HG03108 (cell line): ENCODE measurements around the gene NFKB1.
"Not testable (repeated sequence)": the region's sequence is repeated elsewhere in the genome, so short reads cannot be mapped to it uniquely, and the experiment has no call there.

Experiments used
- ATAC-seq: cut with Tn5 transposase; IDR thresholded peaks from one replicate; pipeline ENCODE4 v1.9.1; 2021; ENCODE audit warnings: moderate library complexity; ENCODE audit not compliant: unreplicated experiment

The NFKB1 gene

DNA sequence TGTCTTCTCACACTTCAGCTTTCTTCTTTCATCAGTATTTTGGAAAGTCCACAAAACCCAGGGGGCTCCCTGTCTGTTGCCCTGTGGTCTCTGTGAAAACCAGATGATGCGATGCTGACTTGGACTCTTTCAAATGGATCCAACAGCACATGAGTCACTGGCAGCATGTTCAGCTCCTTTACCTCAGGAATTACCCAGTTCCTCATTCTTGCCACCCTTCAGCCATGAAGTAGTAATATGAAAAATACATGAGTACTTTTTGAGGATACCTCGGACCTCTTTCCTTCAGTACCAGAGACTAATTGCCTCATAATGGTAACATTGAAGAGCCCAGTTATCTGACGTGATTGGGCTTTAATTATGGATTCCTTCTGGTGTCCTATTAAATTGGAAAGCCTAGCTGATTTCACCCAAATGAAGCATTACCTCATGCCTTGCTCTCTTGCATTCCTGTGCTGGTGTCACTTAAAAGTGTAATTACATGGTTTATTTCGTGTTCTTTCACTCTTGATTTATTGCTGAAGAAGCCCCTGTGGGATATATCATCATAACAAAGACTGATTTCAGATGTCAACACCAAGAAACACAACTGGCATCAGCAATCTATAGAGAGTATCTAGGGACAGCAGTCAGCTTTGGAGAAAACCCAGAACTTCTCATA lies 63.4 kb downstream of the NFKB1 start:
- peak; percentile 83 for ATAC-seq

DNA sequence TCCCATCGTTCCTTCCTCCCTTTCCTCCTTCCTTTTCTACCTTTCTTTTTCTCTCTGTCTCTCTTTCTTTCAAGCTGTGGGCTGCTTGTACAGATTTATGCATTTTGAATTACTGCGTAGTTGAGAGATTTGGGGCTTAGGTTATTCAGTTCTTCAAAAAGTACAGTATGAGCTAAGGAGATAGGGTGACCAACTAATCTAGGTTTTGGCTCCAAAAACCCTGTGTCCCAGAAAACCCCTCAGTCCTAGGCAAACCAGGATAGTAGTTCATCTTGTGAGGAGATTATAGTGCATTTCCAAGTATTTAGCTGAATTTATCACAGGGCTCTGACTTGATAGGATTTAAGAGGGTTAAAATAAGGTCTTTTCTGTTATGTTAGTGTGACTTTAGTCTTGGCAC lies 64.5 kb downstream of the NFKB1 start:
- ATAC-seq, result no peak

DNA sequence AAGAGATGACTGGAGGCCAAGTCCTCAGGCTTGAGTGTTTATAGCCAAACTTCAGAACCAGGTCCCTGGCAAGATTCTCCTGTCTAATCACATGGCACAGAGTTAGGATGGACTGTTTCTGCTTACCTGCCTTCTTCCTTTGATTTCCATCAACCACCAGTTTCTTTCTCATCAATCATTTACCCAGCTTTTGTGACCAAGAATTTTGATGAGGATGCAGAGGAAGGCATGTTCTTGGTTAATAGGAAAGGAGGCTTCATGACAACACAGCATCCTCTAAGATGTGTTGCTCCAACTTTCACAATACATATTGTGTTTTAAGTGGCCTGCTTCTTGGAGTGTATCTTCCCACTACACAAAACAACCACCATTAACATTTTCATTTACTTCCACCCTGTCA lies 65.3 kb downstream of the NFKB1 start:
- no peak for ATAC-seq

DNA sequence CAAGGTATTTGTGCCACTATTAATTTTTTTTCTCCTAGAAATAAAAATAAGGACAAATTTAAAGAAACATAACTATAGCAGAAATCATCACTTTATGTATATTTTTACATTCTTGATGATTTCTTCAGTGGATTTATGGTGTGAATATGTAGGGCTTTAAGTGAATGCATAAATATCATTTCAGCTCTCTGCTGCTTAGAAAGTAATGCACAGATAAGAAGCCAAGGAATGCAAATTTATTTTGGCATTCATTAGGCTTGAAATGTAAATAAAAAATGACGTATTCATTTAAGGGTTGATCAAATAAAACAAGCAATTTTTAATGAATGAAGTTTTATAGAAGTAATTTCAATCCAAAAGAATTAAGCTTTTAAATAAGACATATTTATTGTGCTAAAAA lies 66.3 kb downstream of the NFKB1 start:
- ATAC-seq, result no peak

DNA sequence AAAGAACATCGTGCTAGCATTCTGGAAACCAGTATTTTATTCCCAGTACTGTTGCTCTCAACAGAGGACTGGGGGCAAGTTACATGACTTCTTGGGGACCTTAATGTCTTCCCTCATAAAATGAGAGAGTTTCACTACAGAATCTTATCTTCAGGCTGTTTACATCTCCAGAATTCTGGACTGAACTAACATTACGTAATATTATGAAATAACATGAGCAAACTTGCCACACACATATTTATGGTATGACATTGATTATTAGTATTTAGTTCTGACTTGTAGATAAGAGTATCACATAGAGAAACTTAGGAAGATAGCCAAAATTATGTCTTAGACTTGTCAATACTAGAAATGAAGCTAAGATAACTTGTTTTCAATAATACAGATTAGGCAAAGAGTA lies 68.0 kb downstream of the NFKB1 start:
- ATAC-seq, result no peak

DNA sequence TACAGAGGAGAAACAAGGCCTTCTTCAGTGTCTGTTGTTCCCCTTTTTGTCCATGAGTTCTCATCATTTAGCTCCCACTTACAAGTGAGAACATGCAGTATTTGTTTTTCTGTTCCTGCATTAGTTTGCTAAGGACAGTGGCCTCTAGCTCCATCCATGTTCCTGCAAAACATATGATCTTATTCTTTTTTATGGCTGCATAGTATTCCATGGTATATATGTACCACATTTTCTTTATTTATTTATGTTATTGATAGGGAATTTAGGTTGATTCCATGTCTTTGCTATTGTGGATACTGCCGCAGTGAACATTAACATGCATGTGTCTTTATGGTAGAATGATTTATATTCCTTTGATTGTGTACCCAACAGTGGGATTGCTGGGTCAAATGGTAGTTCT lies 69.1 kb downstream of the NFKB1 start:
- not testable (repeated sequence) for ATAC-seq

DNA sequence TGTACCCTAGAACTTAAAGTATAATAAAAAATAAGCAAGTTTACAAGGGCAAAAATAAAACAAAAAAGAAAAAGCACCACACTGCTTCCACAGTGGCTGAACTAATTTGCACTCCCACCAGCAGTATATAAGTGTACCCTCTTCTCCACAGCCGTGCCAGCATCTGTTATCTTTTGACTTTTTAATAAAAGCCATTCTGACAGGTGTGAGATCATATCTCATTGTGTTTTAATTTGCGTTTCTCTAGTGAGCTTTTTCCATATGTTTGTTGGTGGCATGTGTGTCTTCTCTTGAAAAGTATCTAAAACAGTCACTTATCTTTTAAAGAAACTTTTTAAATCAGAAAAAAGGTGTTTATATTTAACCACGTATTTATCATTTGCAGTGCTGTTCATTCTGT lies 71.3 kb downstream of the NFKB1 start:
- ATAC-seq, result no peak

DNA sequence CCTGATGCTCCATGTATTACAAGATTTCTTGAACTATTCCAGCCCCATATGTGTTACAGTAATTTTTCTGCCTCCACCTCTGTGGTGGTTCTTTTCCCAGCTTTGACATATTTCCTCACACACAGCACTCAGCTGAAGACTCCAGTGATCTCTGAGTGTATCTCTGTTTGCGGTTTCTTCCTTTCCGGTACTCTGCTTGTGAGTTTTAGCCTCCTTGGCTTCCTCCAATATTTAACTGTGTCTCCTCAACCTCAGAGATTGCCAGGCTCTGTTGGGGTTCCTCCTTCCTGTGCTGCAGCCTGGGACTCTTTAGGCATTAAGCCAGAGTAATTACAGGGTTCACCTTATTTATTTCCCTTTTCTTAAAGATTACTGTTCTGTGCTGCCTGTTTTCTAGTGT lies 73.2 kb downstream of the NFKB1 start:
- ATAC-seq, result no peak

DNA sequence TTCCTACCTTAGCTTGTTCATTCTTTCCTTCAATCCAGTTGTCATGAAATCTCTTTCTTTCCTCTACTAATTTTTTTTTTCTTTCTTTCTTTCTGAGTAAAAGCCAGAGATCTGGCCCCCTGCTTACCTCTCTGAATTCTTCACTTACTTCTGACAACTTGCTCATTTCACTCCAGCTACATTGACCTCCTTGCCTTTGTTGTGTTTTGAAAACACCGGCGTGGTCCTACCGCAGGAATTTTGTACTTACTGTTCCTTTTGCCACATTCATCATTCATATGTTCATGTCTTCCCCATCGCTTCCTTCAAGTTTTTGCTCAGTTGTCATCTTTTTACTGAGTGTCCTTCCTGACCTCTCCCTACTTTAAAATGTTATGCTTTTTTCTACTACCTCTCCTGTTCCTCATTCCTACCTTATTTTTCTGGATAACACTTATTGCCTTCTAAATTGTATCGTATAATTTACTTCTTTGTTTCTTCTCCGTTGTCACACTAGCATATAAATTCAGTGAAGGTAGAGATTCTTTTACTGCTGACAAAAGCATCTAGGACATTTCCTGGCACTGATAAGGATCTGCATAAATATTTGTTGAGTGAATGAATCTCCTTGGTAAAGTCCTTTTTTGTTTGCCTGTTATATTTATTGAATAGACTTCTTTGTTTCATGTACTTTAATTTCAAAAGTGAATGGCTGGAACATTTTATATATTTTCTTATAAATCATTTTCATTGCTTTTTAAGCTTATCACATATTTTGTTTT lies 74.4 kb downstream of the NFKB1 start:
- ATAC-seq, result no peak

DNA sequence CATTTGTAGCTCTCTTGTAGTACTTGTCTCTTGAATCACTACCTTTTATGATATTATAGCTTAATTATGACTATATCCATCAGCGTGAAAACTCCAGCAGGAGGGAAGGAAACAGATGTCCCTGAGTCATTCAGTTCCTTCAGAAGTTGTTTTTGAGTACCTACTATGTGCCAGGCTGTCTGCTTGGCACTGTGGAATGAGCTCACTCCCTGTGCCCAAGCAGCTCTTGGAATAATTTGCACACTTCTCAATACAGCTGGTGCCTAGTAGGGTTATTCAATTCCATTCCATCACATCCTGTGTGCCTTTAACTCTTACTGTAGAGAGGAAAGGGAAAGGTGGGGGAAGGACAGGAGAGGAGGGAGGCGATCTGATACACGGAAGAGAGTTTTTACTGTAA lies 77.1 kb downstream of the NFKB1 start:
- ATAC-seq, result no peak

DNA sequence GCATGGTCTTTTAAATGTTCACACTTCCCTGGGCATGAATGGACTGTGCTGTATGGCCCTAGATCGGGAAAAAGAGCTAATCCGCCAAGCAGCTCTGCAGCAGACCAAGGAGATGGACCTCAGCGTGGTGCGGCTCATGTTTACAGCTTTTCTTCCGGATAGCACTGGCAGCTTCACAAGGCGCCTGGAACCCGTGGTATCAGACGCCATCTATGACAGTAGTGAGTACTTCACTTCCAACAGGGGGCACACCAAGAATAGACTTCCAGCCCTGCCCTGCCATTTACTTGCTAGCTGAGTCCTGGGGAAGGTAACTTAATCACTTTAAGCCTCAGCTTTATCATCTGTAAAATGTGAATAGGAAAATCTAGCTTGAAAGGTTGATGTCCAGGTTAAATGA lies 77.7 kb downstream of the NFKB1 start:
- no peak for ATAC-seq

DNA sequence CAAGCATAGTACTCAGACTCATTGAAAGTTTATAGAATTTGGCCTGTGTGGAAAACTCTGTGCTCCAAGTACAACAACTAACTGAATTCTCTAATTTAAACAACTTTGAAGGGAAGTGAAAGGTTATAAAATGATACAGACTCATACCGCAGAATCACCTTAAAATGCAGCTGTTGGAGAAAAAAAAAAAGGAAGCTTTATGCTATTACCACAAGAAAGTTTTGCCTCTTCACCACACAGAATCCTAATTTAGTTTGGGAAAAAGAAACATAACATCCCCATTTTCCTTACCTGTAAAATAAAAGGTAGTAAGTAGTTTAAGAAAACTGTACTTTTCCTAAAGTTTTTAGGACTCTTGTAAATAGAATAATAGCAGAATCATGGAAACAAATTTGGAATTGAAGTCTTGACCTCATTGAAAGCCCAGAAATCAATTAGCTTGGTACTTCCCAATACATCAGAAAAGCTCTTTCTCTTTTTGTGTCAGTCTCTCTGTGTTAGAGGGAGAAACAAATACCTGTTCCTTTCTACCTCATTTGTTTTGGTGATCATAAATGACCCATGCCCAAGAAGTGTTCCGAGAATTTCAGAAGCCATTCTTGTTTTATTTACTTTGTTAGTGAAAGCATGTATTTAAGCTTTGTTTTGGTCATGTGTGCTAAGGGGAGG lies 78.8 kb downstream of the NFKB1 start:
- no peak for ATAC-seq

DNA sequence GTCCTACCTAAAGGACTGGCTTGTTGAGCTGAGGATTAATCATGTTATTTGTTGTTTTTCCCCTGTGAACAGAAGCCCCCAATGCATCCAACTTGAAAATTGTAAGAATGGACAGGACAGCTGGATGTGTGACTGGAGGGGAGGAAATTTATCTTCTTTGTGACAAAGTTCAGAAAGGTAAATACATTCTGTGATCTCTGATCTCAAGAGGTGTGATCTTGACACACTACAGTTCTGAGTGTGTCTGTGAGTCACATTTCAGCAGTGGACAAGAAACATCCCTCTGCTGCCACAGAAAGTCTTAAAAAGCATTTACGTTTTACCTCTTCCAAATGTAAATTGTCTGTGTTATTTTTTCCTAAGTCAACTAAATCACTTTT lies 79.3 kb downstream of the NFKB1 start:
- ATAC-seq, result no peak

DNA sequence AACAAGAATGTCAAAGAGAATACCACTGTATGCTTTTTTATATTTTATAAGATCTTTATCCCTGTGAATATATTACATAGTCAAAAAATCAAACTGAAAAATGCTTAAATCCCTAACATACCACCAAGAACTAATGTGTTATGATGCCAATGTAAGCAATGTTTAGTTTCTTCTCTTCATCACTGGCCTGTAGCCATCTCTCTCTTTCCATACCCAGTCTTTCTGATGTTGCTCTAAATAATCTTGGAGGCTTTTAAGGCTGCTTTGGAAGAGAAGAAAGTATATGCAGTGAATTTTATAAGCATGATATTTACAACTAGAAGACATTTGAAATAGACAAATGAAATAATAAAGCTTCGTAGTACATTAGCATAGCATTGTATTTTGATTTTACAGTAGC lies 82.9 kb downstream of the NFKB1 start:
- no peak for ATAC-seq

DNA sequence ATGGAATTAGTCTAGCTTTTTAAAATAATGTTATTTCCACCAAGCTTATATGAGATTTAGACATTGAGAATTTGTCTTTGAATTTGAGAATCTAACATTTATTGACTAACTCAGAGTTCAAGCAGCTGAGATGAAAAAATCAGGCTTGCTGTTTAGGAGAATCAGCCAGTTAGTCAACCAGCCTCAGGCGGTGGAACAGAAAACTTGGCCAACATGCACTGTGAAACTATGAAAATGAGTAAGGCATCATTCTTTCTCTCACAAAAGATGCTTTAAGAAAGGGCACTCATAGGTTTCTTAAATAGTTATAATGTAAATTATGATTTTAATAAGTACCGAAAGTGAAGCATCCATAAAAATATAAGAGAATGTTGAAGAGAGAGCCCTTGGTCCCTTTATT lies 84.2 kb downstream of the NFKB1 start:
- peak; percentile 56 for ATAC-seq

DNA sequence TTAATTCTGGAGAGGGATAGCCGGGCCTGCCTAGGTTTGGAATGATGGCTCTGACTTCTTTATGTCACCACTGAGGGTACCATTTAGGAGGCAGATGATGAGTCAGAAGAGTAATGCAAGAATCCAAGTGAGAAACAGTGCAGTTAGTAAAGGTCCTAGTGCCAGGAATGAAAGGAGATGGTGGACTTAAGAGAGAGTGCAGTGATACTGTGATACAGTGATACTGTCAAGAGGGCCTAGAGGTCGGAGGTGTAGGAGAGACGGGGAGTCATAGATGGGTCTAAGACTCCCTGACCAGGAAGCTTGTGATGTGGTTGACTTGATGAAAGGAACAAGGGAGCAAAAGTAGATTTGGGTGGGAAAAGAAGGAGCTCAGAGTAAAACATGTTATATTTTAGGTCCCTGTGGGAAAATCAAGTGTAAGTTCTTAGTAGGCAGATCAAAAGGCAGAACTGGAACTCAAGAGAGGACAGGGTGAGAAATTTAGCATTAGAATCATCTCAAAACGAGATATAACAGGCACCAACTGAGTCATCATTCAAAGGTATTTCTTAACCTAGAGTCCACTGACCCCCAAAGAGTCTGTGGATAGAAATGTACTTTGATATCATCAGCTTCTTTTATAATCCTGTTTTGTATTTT lies 85.0 kb downstream of the NFKB1 start:
- peak; percentile 37 for ATAC-seq

DNA sequence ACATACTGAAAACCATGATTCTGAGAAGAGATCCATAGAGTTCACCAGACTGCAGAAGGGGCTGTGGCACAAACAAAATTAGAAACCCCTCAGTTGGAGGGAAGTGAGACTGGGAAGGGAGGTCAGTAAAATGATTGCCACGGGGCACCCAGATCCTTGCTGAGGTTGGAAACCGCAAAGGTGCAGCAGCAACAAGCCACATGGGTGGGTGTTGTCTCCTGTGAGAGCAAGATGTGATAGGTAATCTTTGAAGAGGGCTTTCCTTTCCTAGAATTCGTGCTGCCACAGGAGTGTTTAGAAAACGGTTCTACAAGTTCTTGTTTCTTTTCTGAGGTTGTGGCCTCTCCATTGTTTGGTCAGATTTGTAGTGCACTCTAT lies 85.5 kb downstream of the NFKB1 start:
- ATAC-seq, result peak; percentile 46

DNA sequence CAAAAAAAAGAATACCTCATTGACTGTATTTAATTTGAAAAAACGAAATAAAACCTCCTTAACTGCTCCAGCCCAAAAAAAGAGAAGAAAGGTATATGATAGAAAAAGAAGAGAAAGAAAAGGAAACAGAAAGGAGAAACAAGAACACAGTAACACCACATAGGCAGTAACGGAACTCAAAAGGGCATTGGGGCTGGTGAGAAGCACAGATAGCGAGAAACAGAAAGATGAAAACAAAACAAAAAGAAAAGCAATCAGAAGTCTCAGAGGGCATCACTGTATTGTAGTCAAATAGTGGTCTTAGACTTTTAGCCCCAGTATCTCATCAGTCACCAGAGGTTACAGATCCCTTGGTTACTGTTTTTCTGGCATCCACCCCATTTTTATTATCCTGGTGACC lies 88.6 kb downstream of the NFKB1 start:
- ATAC-seq, result no peak

DNA sequence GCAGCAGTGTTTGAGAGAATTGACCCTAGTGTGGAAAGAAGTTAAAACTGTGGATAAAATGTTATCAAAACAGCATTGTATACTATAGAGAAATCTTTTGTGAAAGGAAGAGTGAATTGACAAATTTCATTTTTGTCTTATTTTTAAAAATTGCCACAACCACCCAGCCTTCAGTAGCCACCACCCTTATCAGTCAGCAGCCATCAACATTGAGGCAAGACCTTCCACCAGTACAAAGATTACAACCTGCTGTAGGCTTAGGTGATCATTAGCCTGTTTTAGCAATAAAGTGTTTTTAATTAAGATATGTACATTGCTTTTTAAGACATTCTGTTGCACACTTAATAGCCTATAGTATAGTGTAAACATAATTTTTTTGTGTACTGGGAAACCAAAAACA lies 91.1 kb downstream of the NFKB1 start:
- no peak for ATAC-seq

DNA sequence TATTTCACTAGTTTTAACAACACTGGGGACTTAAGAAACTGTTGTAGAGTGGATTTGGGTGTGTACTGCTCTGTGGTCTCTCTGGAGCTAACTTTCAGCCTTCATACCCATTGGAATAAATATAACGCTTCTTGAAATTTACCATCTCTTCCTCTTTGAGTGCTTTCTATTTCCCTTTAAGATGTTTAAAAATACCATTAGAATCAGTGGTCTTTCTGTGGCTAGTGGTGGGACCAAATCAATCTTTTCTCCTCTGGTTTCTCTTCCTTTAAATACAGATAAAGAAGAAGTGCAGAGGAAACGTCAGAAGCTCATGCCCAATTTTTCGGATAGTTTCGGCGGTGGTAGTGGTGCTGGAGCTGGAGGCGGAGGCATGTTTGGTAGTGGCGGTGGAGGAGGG lies 92.0 kb downstream of the NFKB1 start:
- ATAC-seq, result no peak

DNA sequence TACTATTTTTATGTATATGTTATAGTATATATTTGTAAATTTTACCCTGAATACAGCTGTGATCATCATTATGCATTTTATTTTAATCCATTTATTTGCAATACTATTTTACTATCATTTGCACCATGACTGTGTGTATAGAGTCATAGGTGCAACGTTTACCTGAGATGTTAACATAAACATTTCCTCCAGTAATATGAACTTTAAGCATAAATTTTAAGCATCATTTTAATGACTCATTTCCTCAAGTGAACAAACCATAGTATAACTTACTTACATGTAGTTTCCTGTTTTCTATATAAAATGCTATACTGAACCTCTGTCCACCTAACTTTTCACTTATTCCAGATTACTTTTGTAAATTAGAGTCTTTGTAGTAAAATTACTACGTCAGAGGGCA lies 92.8 kb downstream of the NFKB1 start:
- ATAC-seq, result no peak

DNA sequence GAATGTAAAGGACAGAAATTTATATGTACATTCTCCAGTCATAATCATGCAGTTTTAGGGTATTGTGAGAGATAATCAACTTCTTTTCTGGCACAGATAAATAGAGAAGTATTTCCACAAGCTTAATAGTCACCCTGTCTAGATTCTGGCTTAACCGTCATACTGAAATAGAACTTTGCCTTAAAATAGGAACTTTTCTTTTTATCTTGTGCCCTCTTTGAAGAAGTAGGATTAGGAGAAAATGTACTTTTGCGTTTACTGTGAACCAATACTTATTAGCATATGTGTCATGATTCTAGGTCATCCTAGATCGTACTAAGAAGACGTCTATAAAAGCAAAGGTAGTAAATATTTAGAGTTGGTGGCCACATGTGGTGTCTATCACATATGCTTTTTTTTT lies 95.4 kb downstream of the NFKB1 start:
- no peak for ATAC-seq
